Gastroesophageal sphincter (tissue), 3 donors: ENCODE results near the gene KCNMA1.

Experiments used
- EP300 ChIP-seq: sonication (generic); formaldehyde crosslinking; IDR thresholded peaks from one replicate; pipeline ENCODE4 v1.6.1; 2017; ENCODE audit warnings: antibody characterized with exemption, mild to moderate bottlenecking
- POLR2A ChIP-seq, 2 donors: fragments of 450-650 bp; IDR thresholded peaks; one replicate each; pipeline ENCODE4 v1.6.1; 2017; ENCODE audit warnings: antibody characterized with exemption in 2 of 2, mild to moderate bottlenecking in 2 of 2, moderate library complexity in 1 of 2
- TF ChIP-seq, protein P1 (sequence below), 4 experiments: fragments of 200-600 bp in 2 of 4; fragments of 450-650 bp in 2 of 4; sonication (generic) in 1 of 4; IDR thresholded peaks; one replicate each; pipeline ENCODE4 v1.5.1; 2017 to 2019; ENCODE audit warnings: antibody characterized with exemption in 4 of 4, mild to moderate bottlenecking in 2 of 4, moderate library complexity in 2 of 4

DNA sequence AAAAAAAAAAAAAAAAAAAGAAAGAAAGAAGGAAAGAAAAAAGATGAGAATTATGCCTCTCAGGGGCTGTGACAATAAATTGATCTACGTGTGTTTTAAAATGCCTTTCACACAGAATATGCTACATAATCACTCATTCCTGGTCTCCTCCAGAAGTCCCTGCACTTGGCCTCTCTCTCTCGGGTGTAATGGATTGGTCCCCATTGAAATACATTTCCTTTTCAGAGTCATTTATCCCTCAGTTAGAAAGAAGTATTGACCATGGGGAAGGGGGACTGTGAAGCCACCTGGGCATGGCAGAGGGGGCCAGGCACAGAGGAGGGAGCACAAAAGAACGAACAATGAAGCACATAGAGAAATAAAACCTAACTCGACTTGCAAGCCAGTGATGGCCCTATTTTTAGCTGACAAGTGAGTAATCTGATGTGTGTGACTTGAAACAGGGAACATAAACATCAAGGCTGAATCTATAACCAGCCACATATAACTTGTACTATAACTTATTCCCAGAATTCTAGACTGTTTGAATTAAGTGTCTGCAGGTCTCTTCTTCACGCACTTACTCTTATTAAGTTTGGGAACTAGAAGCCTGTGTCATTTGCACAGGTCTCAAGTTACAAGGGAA, 490.8 kb downstream of the KCNMA1 start:
- TF ChIP-seq, protein P1, sequence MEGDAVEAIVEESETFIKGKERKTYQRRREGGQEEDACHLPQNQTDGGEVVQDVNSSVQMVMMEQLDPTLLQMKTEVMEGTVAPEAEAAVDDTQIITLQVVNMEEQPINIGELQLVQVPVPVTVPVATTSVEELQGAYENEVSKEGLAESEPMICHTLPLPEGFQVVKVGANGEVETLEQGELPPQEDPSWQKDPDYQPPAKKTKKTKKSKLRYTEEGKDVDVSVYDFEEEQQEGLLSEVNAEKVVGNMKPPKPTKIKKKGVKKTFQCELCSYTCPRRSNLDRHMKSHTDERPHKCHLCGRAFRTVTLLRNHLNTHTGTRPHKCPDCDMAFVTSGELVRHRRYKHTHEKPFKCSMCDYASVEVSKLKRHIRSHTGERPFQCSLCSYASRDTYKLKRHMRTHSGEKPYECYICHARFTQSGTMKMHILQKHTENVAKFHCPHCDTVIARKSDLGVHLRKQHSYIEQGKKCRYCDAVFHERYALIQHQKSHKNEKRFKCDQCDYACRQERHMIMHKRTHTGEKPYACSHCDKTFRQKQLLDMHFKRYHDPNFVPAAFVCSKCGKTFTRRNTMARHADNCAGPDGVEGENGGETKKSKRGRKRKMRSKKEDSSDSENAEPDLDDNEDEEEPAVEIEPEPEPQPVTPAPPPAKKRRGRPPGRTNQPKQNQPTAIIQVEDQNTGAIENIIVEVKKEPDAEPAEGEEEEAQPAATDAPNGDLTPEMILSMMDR (IDR thresholded peaks at IDR 0.05) = no peak
- TF ChIP-seq EP300 (no peak), POLR2A (IDR thresholded peaks at IDR 0.05) (no peak)
